Hepatocyte (in vitro differentiated cells): ENCODE data around the gene ITGA11.

Source experiments
- CTCF ChIP-seq: fragments of 200-600 bp; sonication (generic); IDR thresholded peaks from 2 replicates; pipeline ENCODE4 v1.5.1; 2016; ENCODE audit warnings: antibody characterized with exemption, mild to moderate bottlenecking; ENCODE audit not compliant: poor library complexity
- EZH2 ChIP-seq: fragments of 200-600 bp; sonication (generic); IDR thresholded peaks from 2 replicates; pipeline ENCODE4 v1.6.1; 2016; ENCODE audit warnings: antibody characterized with exemption, mild to moderate bottlenecking, borderline replicate concordance

- no peak for TF ChIP-seq EZH2
- no peak for TF ChIP-seq CTCF
Measured at GRCh38 chr15:68285259-68285980, 146.5 kb downstream of the ITGA11 start.
